Epithelial cell of esophagus (primary cell): ENCODE data around the gene RGS2.
A peak's percentile ranks its signal among the peaks of the same experiment; 100 is the strongest.

Experiments used
- DNase-seq: peaks from one replicate; pipeline ENCODE4 v3.0.0; 2010; ENCODE audit warnings: low read depth
- H3K4me3 ChIP-seq: 2 replicates; pipeline ENCODE4 v1.5.1; 2011; ENCODE audit warnings: mild to moderate bottlenecking, low read length, control low read depth
- TF ChIP-seq, protein P1 (sequence below): IDR thresholded peaks from 2 replicates; pipeline ENCODE4 v1.5.1; 2011; ENCODE audit warnings: low read depth, mild to moderate bottlenecking, low read length, control low read depth, inconsistent platforms; ENCODE audit not compliant: insufficient read depth; ENCODE audit errors: missing control alignments

Gene RGS2

DNA sequence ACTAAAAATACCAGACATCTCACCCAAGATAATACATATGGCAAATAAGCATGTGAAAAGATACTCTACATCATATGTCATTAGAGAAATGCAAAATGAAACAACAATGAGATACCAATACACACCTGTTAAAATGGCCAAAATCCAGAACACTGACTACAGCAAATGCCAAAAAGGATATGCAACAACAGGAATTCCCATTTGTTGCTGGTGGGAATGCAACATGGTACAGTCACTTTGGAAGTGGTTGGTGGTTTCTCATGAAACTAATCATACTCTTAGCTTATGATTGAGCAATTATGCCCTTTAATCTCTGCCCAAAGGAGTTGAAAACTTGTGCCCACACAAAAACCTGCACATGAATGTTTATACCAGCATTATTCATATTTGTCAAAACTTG lies 6.4 kb upstream of the RGS2 start:
- TF ChIP-seq, protein P1, sequence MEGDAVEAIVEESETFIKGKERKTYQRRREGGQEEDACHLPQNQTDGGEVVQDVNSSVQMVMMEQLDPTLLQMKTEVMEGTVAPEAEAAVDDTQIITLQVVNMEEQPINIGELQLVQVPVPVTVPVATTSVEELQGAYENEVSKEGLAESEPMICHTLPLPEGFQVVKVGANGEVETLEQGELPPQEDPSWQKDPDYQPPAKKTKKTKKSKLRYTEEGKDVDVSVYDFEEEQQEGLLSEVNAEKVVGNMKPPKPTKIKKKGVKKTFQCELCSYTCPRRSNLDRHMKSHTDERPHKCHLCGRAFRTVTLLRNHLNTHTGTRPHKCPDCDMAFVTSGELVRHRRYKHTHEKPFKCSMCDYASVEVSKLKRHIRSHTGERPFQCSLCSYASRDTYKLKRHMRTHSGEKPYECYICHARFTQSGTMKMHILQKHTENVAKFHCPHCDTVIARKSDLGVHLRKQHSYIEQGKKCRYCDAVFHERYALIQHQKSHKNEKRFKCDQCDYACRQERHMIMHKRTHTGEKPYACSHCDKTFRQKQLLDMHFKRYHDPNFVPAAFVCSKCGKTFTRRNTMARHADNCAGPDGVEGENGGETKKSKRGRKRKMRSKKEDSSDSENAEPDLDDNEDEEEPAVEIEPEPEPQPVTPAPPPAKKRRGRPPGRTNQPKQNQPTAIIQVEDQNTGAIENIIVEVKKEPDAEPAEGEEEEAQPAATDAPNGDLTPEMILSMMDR, result no peak
- H3K4me3 ChIP-seq, result no peak overlapping the region
- no peak for DNase-seq

DNA sequence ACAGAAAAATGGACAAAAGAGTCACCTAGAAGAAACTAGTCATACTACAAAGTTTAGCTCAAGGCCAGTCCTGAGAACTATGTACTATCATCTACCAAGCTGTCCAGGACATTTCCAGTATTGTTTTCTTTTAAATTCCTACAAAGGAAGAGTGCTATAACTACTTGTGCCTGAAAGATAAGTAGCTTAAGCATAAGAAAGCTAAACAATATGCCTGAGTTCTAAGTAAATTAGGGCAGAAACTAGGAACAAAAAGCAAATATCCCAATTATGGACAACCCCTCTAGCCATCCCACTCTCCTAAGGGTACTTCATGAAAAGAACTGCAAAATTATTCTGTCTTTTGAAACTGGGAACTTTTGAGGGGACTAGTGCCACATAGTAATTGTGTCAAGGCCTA lies 5.3 kb upstream of the RGS2 start:
- TF ChIP-seq, protein P1, result no peak
- no peak overlapping the region for H3K4me3 ChIP-seq
- no peak for DNase-seq

DNA sequence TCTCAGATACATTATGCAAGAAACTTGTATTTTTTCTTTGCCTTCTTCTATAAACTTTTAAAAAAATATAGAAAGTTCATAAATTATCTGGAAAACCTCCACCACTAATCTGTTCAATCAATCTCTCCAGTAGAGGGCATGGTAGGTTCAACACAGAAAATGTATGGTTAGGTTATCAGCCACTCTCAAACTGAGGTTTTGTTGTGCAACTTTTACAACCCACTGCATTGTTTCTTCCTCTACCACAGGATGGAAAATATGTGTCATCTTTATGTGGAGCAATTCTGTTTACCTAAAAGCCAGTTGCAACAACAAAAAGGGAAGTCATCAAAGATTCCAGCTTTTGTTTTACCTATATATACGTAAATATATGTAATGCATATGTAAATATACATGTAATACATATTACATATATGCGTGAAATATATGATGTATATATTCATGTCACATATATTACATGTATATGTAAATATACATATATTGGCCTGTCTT lies 3.0 kb upstream of the RGS2 start:
- TF ChIP-seq, protein P1, result peak; percentile 75
- no peak overlapping the region for H3K4me3 ChIP-seq
- DNase-seq, result peak; percentile 94

DNA sequence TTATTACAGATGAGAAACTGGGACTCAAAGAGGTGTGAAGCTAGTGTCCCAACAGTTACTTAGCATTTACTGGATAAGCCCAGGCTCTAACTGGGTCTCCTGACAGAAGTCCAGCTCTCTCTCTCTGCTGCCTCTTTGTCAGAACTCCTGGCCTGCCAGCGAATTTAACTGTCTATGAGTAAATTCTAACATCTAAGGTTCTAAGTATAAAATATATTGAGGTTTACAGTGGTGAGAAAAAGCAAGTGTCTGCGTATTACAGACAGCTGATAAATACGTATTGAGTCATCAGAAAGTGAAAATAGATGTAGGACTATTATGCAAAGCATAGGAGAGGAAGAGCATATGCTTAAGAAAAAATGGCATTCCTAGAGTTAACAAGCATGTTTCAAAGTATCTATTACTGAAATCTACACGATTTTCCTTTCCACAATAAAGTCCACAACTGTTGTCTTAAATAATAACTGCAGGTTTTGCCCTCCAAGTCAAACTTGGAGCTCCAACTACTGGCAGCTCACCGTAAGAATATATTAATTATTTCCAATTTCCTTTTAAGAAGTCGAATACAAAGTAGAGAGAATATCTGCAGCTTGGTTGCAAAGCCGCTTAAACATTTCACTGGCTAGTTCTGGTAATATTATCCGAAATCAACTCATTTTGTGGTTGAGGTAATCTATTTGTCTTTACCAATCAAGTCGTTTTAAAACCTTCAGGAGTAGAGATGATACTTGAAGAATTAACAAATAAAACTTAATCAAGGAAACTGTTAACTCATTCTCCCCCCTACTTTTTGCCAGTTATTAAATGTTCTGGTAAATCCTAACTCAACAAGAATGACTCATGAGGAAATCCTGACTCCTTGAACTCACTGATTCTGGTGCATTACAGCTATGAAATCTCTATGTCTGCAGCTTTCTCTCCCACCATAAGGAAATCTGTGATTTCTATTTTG lies 1.4 kb upstream of the RGS2 start:
- H3K4me3 ChIP-seq, result peak overlapping the region; percentile 98
- TF ChIP-seq, protein P1, result peak; percentile 19
- peak; percentile 55 for DNase-seq

DNA sequence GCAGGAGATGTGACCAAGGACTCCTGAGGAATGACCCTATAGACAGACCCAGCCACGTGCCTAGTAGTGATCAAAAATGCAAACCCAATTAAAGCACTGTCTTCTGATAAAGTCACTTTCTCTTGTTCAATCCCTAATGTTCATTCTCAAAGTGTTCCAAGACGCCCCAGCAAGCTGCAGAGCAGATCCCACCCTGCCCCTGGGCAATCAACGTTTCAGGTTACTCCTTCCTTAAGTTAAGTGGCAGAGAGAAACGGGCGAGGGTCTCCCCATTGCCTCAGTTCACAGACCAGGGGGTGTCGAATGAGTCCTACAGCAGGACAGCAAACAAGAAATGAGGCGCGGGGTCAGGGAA lies 699 bp upstream of the RGS2 start:
- peak overlapping the region; percentile 98 for H3K4me3 ChIP-seq
- TF ChIP-seq, protein P1, result no peak
- peak; percentile 32 for DNase-seq

DNA sequence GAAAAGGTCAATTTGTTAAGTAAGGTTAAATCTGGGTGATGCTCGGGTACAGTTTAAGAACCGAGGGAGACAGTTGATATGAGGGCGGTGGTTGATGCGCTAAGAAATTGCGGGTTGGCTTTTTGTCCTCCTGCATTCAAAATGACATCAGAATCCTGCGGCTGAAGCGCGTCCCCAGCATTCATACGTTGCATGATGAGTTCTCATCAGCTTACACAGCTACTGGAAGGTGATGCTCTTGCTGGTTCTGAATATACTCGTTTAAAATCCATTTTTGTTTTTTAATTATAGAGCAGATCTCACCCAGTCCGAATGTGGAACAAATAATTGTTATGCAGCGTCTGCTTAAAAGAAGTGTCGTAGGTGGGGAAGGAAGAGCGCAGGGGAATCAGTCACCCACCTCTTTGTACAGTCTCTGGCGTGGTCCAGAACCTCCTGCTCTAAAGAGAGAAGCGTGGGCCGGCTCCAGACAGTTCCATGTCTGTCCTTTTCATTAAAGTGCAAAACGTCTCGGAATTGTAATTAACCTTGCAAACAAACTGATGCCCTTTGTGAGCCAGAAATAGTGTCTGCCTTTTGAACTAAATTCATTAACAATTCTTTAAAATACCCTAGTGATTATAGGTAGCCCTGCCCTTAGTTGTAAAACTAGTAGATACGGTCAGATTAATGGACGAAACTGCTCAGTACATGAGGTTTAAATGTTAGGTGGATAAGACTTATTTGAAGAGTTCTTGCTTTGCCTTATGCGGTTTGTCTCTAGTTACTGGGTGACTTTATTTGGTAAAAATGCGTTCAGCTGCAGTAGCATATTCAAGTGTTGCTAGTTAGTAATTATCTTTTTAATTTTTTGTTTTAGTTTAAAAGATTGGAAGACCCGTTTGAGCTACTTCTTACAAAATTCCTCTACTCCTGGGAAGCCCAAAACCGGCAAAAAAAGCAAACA lies 741 bp downstream of the RGS2 start:
- DNase-seq, result peak; percentile 50
- TF ChIP-seq, protein P1, result no peak

More for the DNA sequence above, 741 bp downstream of the RGS2 start:
- H3K4me3 ChIP-seq, result peak overlapping the region; percentile 98
